Thyroid gland (tissue), 4 donors: ENCODE data around the gene LIMCH1.

ENCODE experiments used
- POLR2A ChIP-seq, 2 donors: fragments of 450-650 bp; IDR thresholded peaks; one replicate each; pipeline ENCODE4 v1.6.1; 2017; ENCODE audit warnings: antibody characterized with exemption in 2 of 2, mild to moderate bottlenecking in 2 of 2, moderate library complexity in 1 of 2
- TF ChIP-seq, protein P1 (sequence below), 6 experiments: fragments of 200-600 bp in 3 of 6; fragments of 450-650 bp in 3 of 6; sonication (generic) in 3 of 6; IDR thresholded peaks; one replicate each; pipeline ENCODE4 v1.5.1; 2016 to 2019; ENCODE audit warnings: antibody characterized with exemption in 6 of 6, mild to moderate bottlenecking in 2 of 6, inconsistent platforms in 1 of 6, moderate library complexity in 1 of 6

DNA sequence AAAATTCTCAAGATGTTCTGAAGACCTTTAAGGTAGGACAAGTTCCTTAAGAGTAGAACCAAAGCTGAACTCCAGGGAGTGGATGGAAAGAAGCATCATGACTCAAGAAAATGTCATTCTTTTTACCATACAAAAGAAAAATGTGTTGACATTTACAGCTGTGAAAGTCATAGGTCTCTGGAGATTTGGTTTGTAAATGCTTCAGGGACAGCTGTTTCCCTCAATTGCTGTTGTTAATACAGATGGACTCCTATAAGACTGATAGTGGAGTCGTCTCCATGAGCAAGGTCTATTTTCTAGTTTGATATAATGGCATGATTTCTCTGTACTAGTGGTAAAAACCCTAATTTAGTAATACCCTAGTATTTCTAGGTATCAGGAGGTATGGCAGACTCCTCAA, 108.9 kb downstream of the LIMCH1 start:
- TF ChIP-seq, protein P1, sequence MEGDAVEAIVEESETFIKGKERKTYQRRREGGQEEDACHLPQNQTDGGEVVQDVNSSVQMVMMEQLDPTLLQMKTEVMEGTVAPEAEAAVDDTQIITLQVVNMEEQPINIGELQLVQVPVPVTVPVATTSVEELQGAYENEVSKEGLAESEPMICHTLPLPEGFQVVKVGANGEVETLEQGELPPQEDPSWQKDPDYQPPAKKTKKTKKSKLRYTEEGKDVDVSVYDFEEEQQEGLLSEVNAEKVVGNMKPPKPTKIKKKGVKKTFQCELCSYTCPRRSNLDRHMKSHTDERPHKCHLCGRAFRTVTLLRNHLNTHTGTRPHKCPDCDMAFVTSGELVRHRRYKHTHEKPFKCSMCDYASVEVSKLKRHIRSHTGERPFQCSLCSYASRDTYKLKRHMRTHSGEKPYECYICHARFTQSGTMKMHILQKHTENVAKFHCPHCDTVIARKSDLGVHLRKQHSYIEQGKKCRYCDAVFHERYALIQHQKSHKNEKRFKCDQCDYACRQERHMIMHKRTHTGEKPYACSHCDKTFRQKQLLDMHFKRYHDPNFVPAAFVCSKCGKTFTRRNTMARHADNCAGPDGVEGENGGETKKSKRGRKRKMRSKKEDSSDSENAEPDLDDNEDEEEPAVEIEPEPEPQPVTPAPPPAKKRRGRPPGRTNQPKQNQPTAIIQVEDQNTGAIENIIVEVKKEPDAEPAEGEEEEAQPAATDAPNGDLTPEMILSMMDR (IDR thresholded peaks at IDR 0.05), result no peak
- TF ChIP-seq POLR2A (IDR thresholded peaks at IDR 0.05), result no peak
